ENCODE data around the gene PRPF31. TPM values are rescaled to one million over a fixed set of nuclear protein-coding genes. Genes with fewer than 3 reads are reported as not detected.

PRPF31 gene
- polyA plus RNA-seq, 1 experiment, result 39.4 TPM

GRCh38 chr19:54145541-54146158, 30.1 kb downstream of the PRPF31 start:
- no peak for DNase-seq (ENCODE audit: low read depth)
- CTCF ChIA-PET, result interaction anchor here (1.2 kb wide), 1 partner anchor 14 kb away, joined by 3 read pairs; the partner anchor contains the start of gene LENG1
- H3K27me3 ChIP-seq (ENCODE audit: control insufficient read depth, insufficient read depth, low read length), result no peaks in the 10 kb centered on the region
- POLR2A ChIA-PET, result no interaction called here
- peaks cover 71% of the 10 kb centered on the region for H3K36me3 ChIP-seq (ENCODE audit: control insufficient read depth, insufficient read depth, low read length)
- H3K4me3 ChIP-seq (ENCODE audit: low read depth, low read length), result no peak overlapping the region
- TF ChIP-seq CTCF (IDR thresholded peaks at IDR 0.05; ENCODE audit: insufficient read depth, low read depth, low read length), result no peak

- no peak for DNase-seq (ENCODE audit: low read depth)
- H3K27me3 ChIP-seq (ENCODE audit: control insufficient read depth, insufficient read depth, low read length), result no peaks in the 10 kb centered on the region
- peaks cover 79% of the 10 kb centered on the region for H3K36me3 ChIP-seq (ENCODE audit: control insufficient read depth, insufficient read depth, low read length)
- CTCF ChIA-PET, result interaction anchor here (1.6 kb wide), 1 partner anchor 10 kb away, joined by 6 read pairs; the partner anchor contains the start of gene CNOT3
- POLR2A ChIA-PET, result no interaction called here
- TF ChIP-seq CTCF (IDR thresholded peaks at IDR 0.05; ENCODE audit: insufficient read depth, low read depth, low read length), result no peak
- no peak overlapping the region for H3K4me3 ChIP-seq (ENCODE audit: low read depth, low read length)
These were observed 32.1 kb downstream of the PRPF31 start for GRCh38 chr19:54147676-54148075.

GRCh38 chr19:54148158-54148557, 32.6 kb downstream of the PRPF31 start:
- CTCF ChIA-PET, result interaction anchor here (1.6 kb wide), 1 partner anchor 10 kb away, joined by 6 read pairs; the partner anchor contains the start of gene CNOT3
- DNase-seq (ENCODE audit: low read depth), result no peak
- H3K36me3 ChIP-seq (ENCODE audit: control insufficient read depth, insufficient read depth, low read length), result peaks cover 77% of the 10 kb centered on the region
- TF ChIP-seq CTCF (IDR thresholded peaks at IDR 0.05; ENCODE audit: insufficient read depth, low read depth, low read length), result no peak
- POLR2A ChIA-PET, result no interaction called here
- no peaks in the 10 kb centered on the region for H3K27me3 ChIP-seq (ENCODE audit: control insufficient read depth, insufficient read depth, low read length)
- H3K4me3 ChIP-seq (ENCODE audit: low read depth, low read length), result no peak overlapping the region

- H3K27me3 ChIP-seq (ENCODE audit: control insufficient read depth, insufficient read depth, low read length), result no peaks in the 10 kb centered on the region
- no peak for TF ChIP-seq CTCF (IDR thresholded peaks at IDR 0.05; ENCODE audit: insufficient read depth, low read depth, low read length)
- ChIA-PET CTCF (no interaction called here), POLR2A (no interaction called here)
- H3K4me3 ChIP-seq (ENCODE audit: low read depth, low read length), result no peak overlapping the region
- DNase-seq (ENCODE audit: low read depth), result no peak
- H3K36me3 ChIP-seq (ENCODE audit: control insufficient read depth, insufficient read depth, low read length), result peaks cover 75% of the 10 kb centered on the region
These were observed 33.7 kb downstream of the PRPF31 start for GRCh38 chr19:54149021-54149812.

GRCh38 chr19:54151362-54152035, 35.9 kb downstream of the PRPF31 start:
- Histone ChIP-seq H3K4me3 (ENCODE audit: low read depth, low read length) (no peak overlapping the region), H3K36me3 (ENCODE audit: control insufficient read depth, insufficient read depth, low read length) (peaks cover 65% of the 10 kb centered on the region), H3K27me3 (ENCODE audit: control insufficient read depth, insufficient read depth, low read length) (no peaks in the 10 kb centered on the region)
- no peak for TF ChIP-seq CTCF (IDR thresholded peaks at IDR 0.05; ENCODE audit: insufficient read depth, low read depth, low read length)
- POLR2A ChIA-PET, result no interaction called here
- no peak for DNase-seq (ENCODE audit: low read depth)
- CTCF ChIA-PET, result interaction anchor here (1.0 kb wide), 1 partner anchor 9 kb away, joined by 3 read pairs; no protein-coding TSS in a partner anchor

Data from BJ (cell line).